Mucosa of stomach (tissue), 1 donor: Measurements from ENCODE around the gene ZFP36L1.

Source experiments
- H3K27me3 ChIP-seq: one replicate; pipeline ENCODE4 v1.7.0; 2013; ENCODE audit warnings: mild to moderate bottlenecking, low read length; ENCODE audit not compliant: control insufficient read depth, insufficient read depth
- H3K36me3 ChIP-seq: one replicate; pipeline ENCODE4 v1.7.0; 2013; ENCODE audit warnings: low read length; ENCODE audit not compliant: control insufficient read depth, insufficient read depth
- H3K4me1 ChIP-seq: one replicate; pipeline ENCODE4 v1.7.0; 2013; ENCODE audit warnings: mild to moderate bottlenecking, low read length; ENCODE audit not compliant: control insufficient read depth, insufficient read depth
- H3K4me3 ChIP-seq: one replicate; pipeline ENCODE4 v1.7.0; 2013; ENCODE audit warnings: low read length
- H3K9ac ChIP-seq: one replicate; pipeline ENCODE4 v1.7.0; 2013; ENCODE audit warnings: mild to moderate bottlenecking, low read length, moderate library complexity
- H3K9me3 ChIP-seq: one replicate; pipeline ENCODE4 v1.7.0; 2013; ENCODE audit warnings: mild to moderate bottlenecking, low read length, moderate library complexity; ENCODE audit not compliant: control insufficient read depth
- donor health status: Pancreatic carcinoma.

The ZFP36L1 gene

GRCh38 chr14:68784978-68785533 is 7.8 kb downstream of the ZFP36L1 start:
- no peak overlapping the region for H3K4me3 ChIP-seq
- no peaks in the 10 kb centered on the region for H3K9me3 ChIP-seq
- peaks cover 83% of the 10 kb centered on the region for H3K4me1 ChIP-seq
- no peaks in the 10 kb centered on the region for H3K27me3 ChIP-seq
- no peak overlapping the region for H3K9ac ChIP-seq
- H3K36me3 ChIP-seq: peaks cover 19% of the 10 kb centered on the region

GRCh38 chr14:68784226-68784910 is 8.5 kb downstream of the ZFP36L1 start:
- no peaks in the 10 kb centered on the region for H3K9me3 ChIP-seq
- peak overlapping the region; percentile 48 for H3K9ac ChIP-seq
- peaks cover 88% of the 10 kb centered on the region for H3K4me1 ChIP-seq
- no peak overlapping the region for H3K4me3 ChIP-seq
- no peaks in the 10 kb centered on the region for H3K27me3 ChIP-seq
- H3K36me3 ChIP-seq: peaks cover 12% of the 10 kb centered on the region

- Histone ChIP-seq H3K4me1 (peaks cover 92% of the 10 kb centered on the region), H3K27me3 (no peaks in the 10 kb centered on the region), H3K9me3 (no peaks in the 10 kb centered on the region), H3K36me3 (peaks cover 9% of the 10 kb centered on the region), H3K9ac (peak overlapping the region; percentile 48), H3K4me3 (no peak overlapping the region)
Measured at GRCh38 chr14:68783408-68784225, 9.2 kb downstream of the ZFP36L1 start.

- no peaks in the 10 kb centered on the region for H3K27me3 ChIP-seq
- no peaks in the 10 kb centered on the region for H3K9me3 ChIP-seq
- H3K4me1 ChIP-seq: peaks cover 98% of the 10 kb centered on the region
- H3K36me3 ChIP-seq: peaks cover 5% of the 10 kb centered on the region
- H3K4me3 ChIP-seq: no peak overlapping the region
- no peak overlapping the region for H3K9ac ChIP-seq
Measured at GRCh38 chr14:68782091-68782981, 10.5 kb downstream of the ZFP36L1 start.

- Histone ChIP-seq H3K4me1 (peaks cover 89% of the 10 kb centered on the region), H3K9me3 (no peaks in the 10 kb centered on the region), H3K27me3 (no peaks in the 10 kb centered on the region), H3K4me3 (no peak overlapping the region), H3K36me3 (no peaks in the 10 kb centered on the region), H3K9ac (peak overlapping the region; percentile 55)
Measured at GRCh38 chr14:68781161-68782021, 11.5 kb downstream of the ZFP36L1 start.

GRCh38 chr14:68780358-68781160 is 12.3 kb downstream of the ZFP36L1 start:
- Histone ChIP-seq H3K36me3 (no peaks in the 10 kb centered on the region), H3K27me3 (no peaks in the 10 kb centered on the region), H3K9me3 (no peaks in the 10 kb centered on the region), H3K9ac (peak overlapping the region; percentile 55), H3K4me3 (no peak overlapping the region), H3K4me1 (peaks cover 86% of the 10 kb centered on the region)

GRCh38 chr14:68779761-68780323 is 13.0 kb downstream of the ZFP36L1 start:
- no peaks in the 10 kb centered on the region for H3K36me3 ChIP-seq
- no peaks in the 10 kb centered on the region for H3K9me3 ChIP-seq
- peaks cover 79% of the 10 kb centered on the region for H3K4me1 ChIP-seq
- H3K27me3 ChIP-seq: no peaks in the 10 kb centered on the region
- peak overlapping the region; percentile 35 for H3K9ac ChIP-seq
- no peak overlapping the region for H3K4me3 ChIP-seq

GRCh38 chr14:68777644-68778043 is 15.2 kb downstream of the ZFP36L1 start:
- Histone ChIP-seq H3K4me1 (peaks cover 57% of the 10 kb centered on the region), H3K4me3 (no peak overlapping the region), H3K27me3 (no peaks in the 10 kb centered on the region)

GRCh38 chr14:68775614-68776126 is 17.2 kb downstream of the ZFP36L1 start:
- Histone ChIP-seq H3K9ac (no peak overlapping the region), H3K36me3 (no peaks in the 10 kb centered on the region), H3K4me1 (peaks cover 38% of the 10 kb centered on the region), H3K9me3 (no peaks in the 10 kb centered on the region), H3K4me3 (no peak overlapping the region), H3K27me3 (no peaks in the 10 kb centered on the region)

More at GRCh38 chr14:68777644-68778043, 15.2 kb downstream of the ZFP36L1 start:
- no peaks in the 10 kb centered on the region for H3K9me3 ChIP-seq
- H3K36me3 ChIP-seq: no peaks in the 10 kb centered on the region
- H3K9ac ChIP-seq: no peak overlapping the region
